IPS-18c (cell line): ENCODE results near the gene SYNRG.
A peak's percentile ranks its signal among the peaks of the same experiment; 100 is the strongest.

Source experiments
- H3K4me3 ChIP-seq: 2 replicates; pipeline ENCODE4 v1.7.0; 2013; ENCODE audit warnings: low read depth, mild to moderate bottlenecking, low read length, moderate library complexity; ENCODE audit not compliant: insufficient read depth
- H3K9me3 ChIP-seq: one replicate; pipeline ENCODE4 v1.6.1; 2013; ENCODE audit warnings: mild to moderate bottlenecking, low read length, moderate library complexity; ENCODE audit not compliant: control insufficient read depth, insufficient read depth

Gene SYNRG

GRCh38 chr17:37607637-37608331 lies 1.4 kb downstream of the SYNRG start:
- no peaks in the 10 kb centered on the region for H3K9me3 ChIP-seq
- peak overlapping the region; percentile 6; the same call in 1 of the 2 replicates for H3K4me3 ChIP-seq

DNA sequence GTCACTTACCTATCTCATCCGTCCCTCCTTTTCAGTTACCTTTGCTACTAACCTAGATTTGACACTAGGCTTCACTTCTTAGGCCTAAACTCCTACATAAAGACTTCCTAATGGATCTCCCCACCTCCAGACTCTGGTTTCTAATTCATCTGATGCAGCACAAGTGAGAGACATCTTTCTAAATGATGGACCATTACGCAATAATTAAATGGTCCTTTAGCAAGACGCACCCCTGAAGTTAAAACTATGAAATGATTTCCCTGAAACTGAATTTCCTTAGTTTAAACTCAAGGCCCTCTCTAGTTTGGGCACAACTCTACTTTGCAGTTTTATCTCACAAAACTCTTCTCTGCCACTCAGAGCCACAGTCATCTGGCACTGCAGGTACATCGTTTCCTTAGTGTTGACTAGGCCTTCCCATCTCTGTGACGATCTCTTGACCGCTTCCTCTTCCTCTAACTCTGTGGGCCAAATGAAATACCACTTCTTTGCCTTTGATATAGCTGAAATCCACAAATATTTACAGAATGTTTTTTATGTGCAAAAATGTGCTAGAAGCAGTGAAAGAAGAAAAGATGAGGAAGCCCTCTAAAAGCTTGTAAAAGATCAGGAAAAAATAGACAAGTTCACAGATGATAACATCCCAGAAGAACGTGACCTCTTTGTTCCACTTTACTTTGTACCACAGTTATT lies 3.3 kb downstream of the SYNRG start:
- Histone ChIP-seq H3K9me3 (no peaks in the 10 kb centered on the region), H3K4me3 (no peak overlapping the region)

DNA sequence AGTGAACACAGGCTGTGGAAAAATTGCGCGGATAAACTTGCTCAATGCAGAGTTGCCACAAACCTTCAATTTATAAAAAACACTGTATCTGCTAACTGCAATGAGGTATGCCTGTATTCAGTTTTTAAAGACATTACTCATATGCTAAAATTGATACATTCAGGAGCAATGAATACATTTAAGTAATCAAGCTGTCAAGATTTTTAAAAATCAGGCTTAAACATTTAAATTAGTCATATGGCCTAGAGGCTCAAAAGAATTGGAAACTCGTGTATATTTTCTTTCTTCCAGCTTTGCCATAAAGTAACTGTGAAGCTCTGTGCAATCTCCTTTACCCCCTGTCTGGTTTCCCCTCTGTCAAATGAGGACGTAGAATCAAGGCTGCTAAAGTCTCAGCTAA lies 4.1 kb downstream of the SYNRG start:
- H3K9me3 ChIP-seq, result no peaks in the 10 kb centered on the region
- no peak overlapping the region for H3K4me3 ChIP-seq

DNA sequence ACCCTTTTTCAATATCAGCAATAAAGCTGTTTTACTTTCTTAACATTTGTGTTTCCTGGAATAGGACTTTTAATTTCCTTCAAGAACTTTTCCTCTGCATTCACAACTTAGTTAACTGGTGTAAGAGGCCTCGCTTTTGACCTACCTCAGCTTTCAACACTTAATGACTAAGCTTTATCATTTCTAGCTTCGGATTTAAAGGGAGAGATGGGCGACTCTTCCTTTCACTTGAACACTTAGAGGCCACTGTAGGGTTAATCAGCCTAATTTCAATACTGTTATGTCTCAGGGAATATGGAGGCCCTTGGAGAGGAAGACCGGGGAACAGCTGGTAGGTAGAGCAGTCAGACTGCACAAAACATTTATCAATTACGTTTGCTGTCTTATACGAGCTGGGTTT lies 4.7 kb downstream of the SYNRG start:
- H3K9me3 ChIP-seq, result no peaks in the 10 kb centered on the region

DNA sequence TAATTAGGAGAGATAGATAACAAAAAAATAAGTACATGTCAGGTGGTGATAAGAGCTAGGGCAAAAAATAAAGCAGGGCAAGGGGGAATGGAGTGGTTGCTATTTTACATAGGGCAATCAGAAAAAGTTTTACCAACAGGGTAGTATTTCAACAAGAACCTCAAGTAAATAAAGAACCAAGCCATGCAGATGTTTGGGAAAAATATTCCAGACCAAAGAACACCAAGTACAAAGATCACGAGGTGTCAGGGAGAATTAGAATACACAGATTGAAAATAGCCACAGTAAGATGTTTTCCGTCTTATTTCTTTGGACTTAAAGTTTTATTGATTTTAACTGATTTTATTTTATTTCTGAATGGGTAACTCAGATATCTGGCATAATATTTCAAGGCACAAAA lies 11.1 kb downstream of the SYNRG start:
- Histone ChIP-seq H3K9me3 (no peaks in the 10 kb centered on the region), H3K4me3 (no peak overlapping the region)

More for the DNA sequence above, 4.7 kb downstream of the SYNRG start:
- H3K4me3 ChIP-seq, result no peak overlapping the region

DNA sequence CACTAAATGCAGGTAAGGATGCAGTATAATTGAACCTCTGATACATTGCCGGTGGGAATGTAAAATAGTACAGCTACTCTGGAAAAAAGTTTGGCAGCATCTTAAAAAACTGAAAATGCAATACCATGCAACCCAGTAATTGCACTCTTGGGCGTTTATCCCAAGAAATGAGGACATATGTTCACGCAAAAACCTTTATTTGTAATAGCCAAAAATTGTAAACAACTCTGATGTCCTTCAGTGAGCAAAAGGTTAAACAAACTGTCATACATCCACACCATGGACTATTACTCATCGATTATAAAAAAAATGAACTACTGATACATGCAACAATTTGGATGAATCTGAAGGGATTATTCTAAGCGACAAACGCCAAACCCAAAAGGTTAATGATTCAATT lies 16.9 kb downstream of the SYNRG start:
- no peak overlapping the region for H3K4me3 ChIP-seq
- no peaks in the 10 kb centered on the region for H3K9me3 ChIP-seq

GRCh38 chr17:37585066-37585465 lies 24.2 kb downstream of the SYNRG start:
- no peak overlapping the region for H3K4me3 ChIP-seq

GRCh38 chr17:37576281-37576680 lies 32.9 kb downstream of the SYNRG start:
- no peak overlapping the region for H3K4me3 ChIP-seq
- no peaks in the 10 kb centered on the region for H3K9me3 ChIP-seq

More at GRCh38 chr17:37585066-37585465, 24.2 kb downstream of the SYNRG start:
- no peaks in the 10 kb centered on the region for H3K9me3 ChIP-seq

DNA sequence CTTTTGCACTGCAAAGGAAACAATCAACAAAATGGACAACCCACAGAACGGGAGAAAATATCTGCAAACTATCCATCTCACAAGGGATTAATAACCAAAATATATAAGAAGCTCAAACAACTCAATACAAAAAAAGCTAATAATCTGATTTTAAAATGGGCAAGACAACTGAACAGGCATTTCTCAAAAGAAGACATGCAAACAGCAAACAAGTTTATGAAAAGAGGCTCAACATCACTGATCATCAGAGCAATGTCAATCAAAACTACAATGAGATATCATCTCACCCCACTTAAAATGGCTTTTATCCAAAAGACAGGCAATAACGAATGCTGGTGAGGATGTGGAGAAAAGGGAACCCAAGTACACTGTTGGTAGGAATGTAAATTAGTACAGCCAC lies 34.8 kb downstream of the SYNRG start:
- H3K9me3 ChIP-seq, result no peaks in the 10 kb centered on the region
- H3K4me3 ChIP-seq, result no peak overlapping the region

DNA sequence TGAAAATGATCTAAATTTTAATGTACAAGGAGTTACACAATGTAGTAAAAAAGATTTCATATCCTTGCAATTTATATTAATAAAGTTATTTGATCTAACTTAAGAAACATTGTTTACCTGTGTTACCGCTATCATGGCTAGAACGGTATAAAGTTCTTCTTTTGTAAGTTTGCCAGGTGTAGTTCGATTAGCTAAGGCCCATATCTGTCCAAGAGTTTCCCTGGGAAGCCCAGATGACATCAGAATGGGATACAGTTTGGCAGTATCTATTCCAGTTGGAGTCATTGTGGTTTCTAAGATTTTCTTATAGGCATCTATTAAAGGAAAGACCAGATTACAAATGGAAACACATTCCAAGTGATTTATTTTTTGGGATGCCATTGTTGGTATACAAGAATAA lies 37.5 kb downstream of the SYNRG start:
- Histone ChIP-seq H3K4me3 (no peak overlapping the region), H3K9me3 (no peaks in the 10 kb centered on the region)

GRCh38 chr17:37570527-37571093 lies 38.6 kb downstream of the SYNRG start:
- H3K4me3 ChIP-seq, result no peak overlapping the region

GRCh38 chr17:37568350-37569053 lies 40.7 kb downstream of the SYNRG start:
- Histone ChIP-seq H3K4me3 (no peak overlapping the region), H3K9me3 (peaks cover 2% of the 10 kb centered on the region)

More at GRCh38 chr17:37570527-37571093, 38.6 kb downstream of the SYNRG start:
- H3K9me3 ChIP-seq, result no peaks in the 10 kb centered on the region

- no peak overlapping the region for H3K4me3 ChIP-seq
- peaks cover 2% of the 10 kb centered on the region for H3K9me3 ChIP-seq
Observed at GRCh38 chr17:37567538-37567937, 41.7 kb downstream of the SYNRG start.

DNA sequence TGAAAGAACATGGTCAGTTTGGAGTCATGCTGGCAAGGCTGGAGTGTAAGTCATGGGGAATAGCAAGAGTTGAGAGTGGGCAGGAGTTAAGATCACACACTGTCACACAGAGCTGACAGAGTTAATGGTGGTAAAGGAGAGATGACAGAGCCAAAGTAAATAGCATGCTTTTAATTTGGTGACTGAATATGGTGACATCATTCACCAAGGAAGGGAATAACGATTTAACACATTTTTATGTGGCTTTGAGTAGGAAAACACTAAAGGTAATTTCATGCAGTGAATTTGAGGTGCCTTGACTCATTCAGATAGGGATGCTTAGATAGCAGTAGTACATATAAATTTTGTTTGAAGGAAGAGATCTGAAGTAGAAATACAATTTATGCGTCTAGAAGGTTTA lies 42.1 kb downstream of the SYNRG start:
- no peak overlapping the region for H3K4me3 ChIP-seq
- peaks cover 2% of the 10 kb centered on the region for H3K9me3 ChIP-seq

GRCh38 chr17:37564252-37564651 lies 45.0 kb downstream of the SYNRG start:
- Histone ChIP-seq H3K4me3 (no peak overlapping the region), H3K9me3 (peaks cover 2% of the 10 kb centered on the region)

- no peak overlapping the region for H3K4me3 ChIP-seq
- peaks cover 2% of the 10 kb centered on the region for H3K9me3 ChIP-seq
Observed at GRCh38 chr17:37562016-37562745, 47.0 kb downstream of the SYNRG start.

DNA sequence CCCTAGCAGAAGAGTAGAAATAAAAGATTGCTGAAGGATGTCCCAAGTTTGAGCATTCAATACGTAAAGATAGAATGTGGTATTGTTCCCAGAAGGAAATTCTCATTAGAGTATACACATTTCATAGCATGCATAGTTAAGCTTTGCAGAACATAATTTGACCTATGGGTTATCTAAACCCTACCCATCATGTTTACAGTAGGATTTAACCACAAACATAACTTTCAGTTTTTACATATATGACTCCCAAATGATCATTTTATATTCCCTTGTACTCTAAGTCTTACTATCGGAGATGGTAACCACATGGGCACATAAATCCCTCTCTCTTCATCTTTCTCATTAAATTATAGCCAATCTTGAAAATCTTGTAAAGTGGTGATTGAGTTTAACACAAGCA lies 50.9 kb downstream of the SYNRG start:
- Histone ChIP-seq H3K9me3 (no peaks in the 10 kb centered on the region), H3K4me3 (no peak overlapping the region)
